HEK293T (cell line): ENCODE measurements around the gene VANGL2.

Experiments
- BHLHE40 ChIP-seq: fragments of 450-650 bp; IDR thresholded peaks from 2 replicates; pipeline ENCODE4 v1.6.1; 2016; ENCODE audit warnings: mild to moderate bottlenecking, moderate library complexity, borderline replicate concordance
- ELF4 ChIP-seq: fragments of 450-650 bp; IDR thresholded peaks from 2 replicates; pipeline ENCODE4 v1.6.1; 2017; ENCODE audit warnings: antibody characterized with exemption
- FOXA1 ChIP-seq: fragments of 450-650 bp; IDR thresholded peaks from 2 replicates; pipeline ENCODE4 v1.6.1; 2016; ENCODE audit warnings: mild to moderate bottlenecking
- FOXK2 ChIP-seq: fragments of 450-650 bp; IDR thresholded peaks from 2 replicates; pipeline ENCODE4 v1.6.1; 2016; ENCODE audit warnings: mild to moderate bottlenecking
- HDGF ChIP-seq: fragments of 450-650 bp; IDR thresholded peaks from 2 replicates; pipeline ENCODE4 v1.6.1; 2017; ENCODE audit warnings: antibody characterized with exemption, borderline replicate concordance
- SUZ12 ChIP-seq: fragments of 450-650 bp; IDR thresholded peaks from 2 replicates; pipeline ENCODE4 v1.6.1; 2016; ENCODE audit warnings: mild to moderate bottlenecking
- ZNF384 ChIP-seq: fragments of 450-650 bp; IDR thresholded peaks from 2 replicates; pipeline ENCODE4 v1.6.1; 2016

DNA sequence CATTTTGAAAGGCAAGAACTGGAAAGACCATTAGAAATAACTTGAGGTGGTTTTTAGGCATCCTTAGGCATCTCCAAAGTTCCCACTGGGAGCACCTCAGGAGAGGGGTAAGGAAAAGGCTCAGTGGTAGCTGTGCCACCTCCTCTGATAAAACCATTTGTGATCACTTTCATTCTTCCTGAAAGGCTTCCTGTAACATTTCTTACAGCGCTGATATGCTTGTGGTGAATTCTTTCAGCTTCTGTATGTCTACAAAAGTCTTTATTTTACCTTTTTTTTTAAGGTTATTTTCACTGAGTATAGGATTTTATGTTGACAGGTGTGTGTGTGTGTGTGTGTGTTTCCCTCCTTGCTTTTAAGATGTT, 54.8 kb downstream of the VANGL2 start:
- TF ChIP-seq ELF4 (no peak), FOXK2 (no peak), SUZ12 (no peak), FOXA1 (no peak), BHLHE40 (no peak), ZNF384 (no peak), HDGF (no peak)
